Smooth muscle cell (in vitro differentiated cells): ENCODE results near the gene ASIC2. TPM values are rescaled to one million over a fixed set of nuclear protein-coding genes. Genes with fewer than 3 reads are reported as not detected.
"Not testable (repeated sequence)": the region's sequence is repeated elsewhere in the genome, so short reads cannot be mapped to it uniquely, and the experiment has no call there.

Source experiments
- DNase-seq: peaks from one replicate; lab custom pipeline; 2025; ENCODE audit not compliant: unreplicated experiment; lab: John Stamatoyannopoulos, UW
- H2AFZ ChIP-seq: fragments of 200-600 bp; sonication (generic); 2 replicates; pipeline ENCODE4 v1.6.0; 2016; ENCODE audit warnings: antibody characterized with exemption, low read depth, mild to moderate bottlenecking
- H3F3A ChIP-seq: fragments of 200-600 bp; sonication (generic); 2 replicates; pipeline ENCODE4 v1.6.0; 2017; ENCODE audit warnings: antibody characterized with exemption, low read depth
- H3K27ac ChIP-seq: fragments of 200-600 bp; sonication (generic); 2 replicates; pipeline ENCODE4 v1.5.1; 2016; ENCODE audit warnings: low read depth, mild to moderate bottlenecking
- H3K27me3 ChIP-seq: fragments of 200-600 bp; sonication (generic); 2 replicates; pipeline ENCODE4 v1.6.1; 2016; ENCODE audit warnings: low read depth, mild to moderate bottlenecking
- H3K36me3 ChIP-seq: fragments of 200-600 bp; sonication (generic); 2 replicates; pipeline ENCODE4 v1.5.1; 2016; ENCODE audit warnings: low read depth
- H3K4me1 ChIP-seq: fragments of 200-600 bp; sonication (generic); 2 replicates; pipeline ENCODE4 v1.5.1; 2016; ENCODE audit warnings: low read depth
- H3K4me2 ChIP-seq: fragments of 200-600 bp; sonication (generic); 2 replicates; pipeline ENCODE4 v1.6.0; 2016; ENCODE audit warnings: mild to moderate bottlenecking
- H3K4me3 ChIP-seq: fragments of 200-600 bp; sonication (generic); 2 replicates; pipeline ENCODE4 v1.5.1; 2016; ENCODE audit warnings: mild to moderate bottlenecking
- H3K79me2 ChIP-seq: fragments of 200-600 bp; sonication (generic); 2 replicates; pipeline ENCODE4 v1.6.0; 2016; ENCODE audit warnings: low read depth, mild to moderate bottlenecking
- H3K9ac ChIP-seq: fragments of 200-600 bp; sonication (generic); 2 replicates; pipeline ENCODE4 v1.6.0; 2016; ENCODE audit warnings: low read depth
- H3K9me3 ChIP-seq: fragments of 200-600 bp; sonication (generic); replicated peaks from 2 replicates; pipeline ENCODE4 v1.5.1; 2016; ENCODE audit warnings: low read depth
- H4K20me1 ChIP-seq: fragments of 200-600 bp; sonication (generic); 2 replicates; pipeline ENCODE4 v1.6.0; 2016; ENCODE audit warnings: low read depth
- CTCF ChIP-seq: fragments of 200-600 bp; sonication (generic); IDR thresholded peaks from 2 replicates; pipeline ENCODE4 v1.5.1; 2017; ENCODE audit warnings: borderline replicate concordance, mild to moderate bottlenecking, antibody characterized with exemption; ENCODE audit not compliant: insufficient read depth, poor library complexity, severe bottlenecking
- WGBS: methylation state at CpG from one replicate; pipeline ENCODE4 v1.1.7; 2016; ENCODE audit warnings: low lambda C conversion rate; 5-methylcytosine and 5-hydroxymethylcytosine counted together
- polyA plus RNA-seq: library from polyadenylated mRNA; unstranded; fragments of >200 nt; fragmentation: Nextera tagmentation; extraction: Ambion mirVana; gene quantifications from 2 replicates; pipeline ENCODE4 v1.2.1, GENCODE V29; 2016
- total RNA-seq: library from RNA; depleted of rRNA; stranded (reverse); fragments of >200 nt; gene quantifications from 2 replicates; pipeline ENCODE4 v1.2.3, GENCODE V29; 2014

The ASIC2 gene
- total and polyA plus RNA-seq, 2 experiments from 2014 or later = 0.18 to 0.23 TPM

- no peak overlapping the region for H3K27ac ChIP-seq
- no peak overlapping the region for H3K4me2 ChIP-seq
- no peak overlapping the region for H2AFZ ChIP-seq
- no peaks in the 10 kb centered on the region for H3K9me3 ChIP-seq
- WGBS = 77% methylated on average over 4 of the region's 4 CpGs
- no peak for TF ChIP-seq CTCF
- H3K4me3 ChIP-seq = no peak overlapping the region
- no peaks in the 10 kb centered on the region for H4K20me1 ChIP-seq
- DNase-seq = no peak
- no peaks in the 10 kb centered on the region for H3K36me3 ChIP-seq
- no peaks in the 10 kb centered on the region for H3F3A ChIP-seq
- no peak overlapping the region for H3K9ac ChIP-seq
- H3K27me3 ChIP-seq = no peaks in the 10 kb centered on the region
- H3K4me1 ChIP-seq = no peaks in the 10 kb centered on the region
- H3K79me2 ChIP-seq = no peaks in the 10 kb centered on the region
Measured at GRCh38 chr17:32976131-32976530, 317.0 kb downstream of the ASIC2 start.

GRCh38 chr17:32971171-32971570 is 321.9 kb downstream of the ASIC2 start:
- WGBS = 76% methylated on average over 1 of the region's 1 CpG
- Histone ChIP-seq H3K4me2 (no peak overlapping the region), H3F3A (no peaks in the 10 kb centered on the region)

GRCh38 chr17:32970281-32970680 is 322.8 kb downstream of the ASIC2 start:
- no peaks in the 10 kb centered on the region for H3F3A ChIP-seq
- no peaks in the 10 kb centered on the region for H3K79me2 ChIP-seq
- H3K9ac ChIP-seq = no peak overlapping the region
- H3K36me3 ChIP-seq = no peaks in the 10 kb centered on the region
- peaks cover 4% of the 10 kb centered on the region for H3K9me3 ChIP-seq
- no peaks in the 10 kb centered on the region for H4K20me1 ChIP-seq
- 82% methylated on average over 3 of the region's 3 CpGs for WGBS
- no peak overlapping the region for H3K4me2 ChIP-seq
- H3K4me1 ChIP-seq = no peaks in the 10 kb centered on the region
- DNase-seq = no peak
- TF ChIP-seq CTCF = no peak
- H3K27ac ChIP-seq = no peak overlapping the region
- no peak overlapping the region for H3K4me3 ChIP-seq
- no peak overlapping the region for H2AFZ ChIP-seq
- H3K27me3 ChIP-seq = no peaks in the 10 kb centered on the region

More at GRCh38 chr17:32971171-32971570, 321.9 kb downstream of the ASIC2 start:
- no peak overlapping the region for H3K4me3 ChIP-seq
- no peaks in the 10 kb centered on the region for H3K4me1 ChIP-seq
- no peak overlapping the region for H3K9ac ChIP-seq
- TF ChIP-seq CTCF = no peak
- no peaks in the 10 kb centered on the region for H4K20me1 ChIP-seq
- peaks cover 4% of the 10 kb centered on the region for H3K9me3 ChIP-seq
- no peak overlapping the region for H3K27ac ChIP-seq
- H2AFZ ChIP-seq = no peak overlapping the region
- DNase-seq = no peak
- H3K79me2 ChIP-seq = no peaks in the 10 kb centered on the region
- no peaks in the 10 kb centered on the region for H3K36me3 ChIP-seq
- no peaks in the 10 kb centered on the region for H3K27me3 ChIP-seq

GRCh38 chr17:32969231-32969630 is 323.9 kb downstream of the ASIC2 start:
- H3K27me3 ChIP-seq, H3K9ac ChIP-seq, H3K4me1 ChIP-seq, H3K79me2 ChIP-seq, H3K36me3 ChIP-seq, H3K4me3 ChIP-seq, H4K20me1 ChIP-seq, H2AFZ ChIP-seq, DNase-seq, H3K27ac ChIP-seq, H3F3A ChIP-seq, H3K4me2 ChIP-seq, H3K9me3 ChIP-seq: not testable (repeated sequence)
- 92% methylated on average over 4 of the region's 4 CpGs for WGBS
